ENCODE results near the gene EPHX1. TPM values are rescaled to one million over a fixed set of nuclear protein-coding genes. Genes with fewer than 3 reads are reported as not detected.
A peak's percentile ranks its signal among the peaks of the same experiment; 100 is the strongest.

The EPHX1 gene
- total and polyA plus RNA-seq, 12 donors, result 251 to 3,548 (median 1,658) TPM

GRCh38 chr1:225879521-225880221 is 69.7 kb downstream of the EPHX1 start:
- WGBS, 4 donors, result 74 to 84% (median 80%) methylated on average over 8 of the region's 8 CpGs
- intact Hi-C loops (cut with DNase I), result no loop called here
- Histone ChIP-seq H3K9me3 (replicated peaks in 1 of 3) (no peaks in the 10 kb centered on the region), H3K4me3 (no peak overlapping the region), H3K4me1 (replicated peaks in 1 of 2) (peaks cover 28 to 38% of the 10 kb centered on the region in 2 donors), H3K27ac (peak overlapping the region in 3 of 5 donors; percentile 26 to 93 (median 90)), H3K27me3 (no peaks in the 10 kb centered on the region), H3K36me3 (replicated peaks in 1 of 2) (peaks cover 0 to 5% of the 10 kb centered on the region in 2 donors)
- TF ChIP-seq POLR2A (IDR thresholded peaks at IDR 0.05) (no peak), CTCF (IDR thresholded peaks at IDR 0.05) (no peak)
- DNase-seq, result no peak

GRCh38 chr1:225880222-225880588 is 70.3 kb downstream of the EPHX1 start:
- H3K9me3 ChIP-seq (replicated peaks in 1 of 3), result no peaks in the 10 kb centered on the region
- no peaks in the 10 kb centered on the region for H3K27me3 ChIP-seq
- intact Hi-C loops (cut with DNase I), result no loop called here
- DNase-seq, result peak in 3 of 7 donors; percentile 41 to 46 (median 41)
- TF ChIP-seq CTCF (IDR thresholded peaks at IDR 0.05), result no peak
- TF ChIP-seq POLR2A (IDR thresholded peaks at IDR 0.05), result no peak
- H3K27ac ChIP-seq, result peak overlapping the region in 2 of 5 donors; percentile 90 to 93
- WGBS, 4 donors, result 83 to 93% (median 92%) methylated on average over 2 of the region's 2 CpGs; no CpG with 5 or more reads in 1 of the 4 donors
- no peak overlapping the region for H3K4me3 ChIP-seq
- H3K4me1 ChIP-seq (replicated peaks in 1 of 2), result peaks cover 28 to 38% of the 10 kb centered on the region in 2 donors
- H3K36me3 ChIP-seq (replicated peaks in 1 of 2), result no peaks in the 10 kb centered on the region

- Histone ChIP-seq H3K36me3 (replicated peaks in 1 of 2) (no peaks in the 10 kb centered on the region), H3K9me3 (replicated peaks in 1 of 3) (no peaks in the 10 kb centered on the region), H3K4me1 (replicated peaks in 1 of 2) (peaks cover 28 to 38% of the 10 kb centered on the region in 2 donors), H3K27me3 (no peaks in the 10 kb centered on the region), H3K27ac (peak overlapping the region in 3 of 5 donors; percentile 83 to 93 (median 90)), H3K4me3 (peak overlapping the region in 1 of 4 donors; percentile 80)
- WGBS, 4 donors, result 67 to 73% (median 72%) methylated on average over 5 of the region's 5 CpGs
- intact Hi-C loops (cut with DNase I), result no loop called here
- no peak for TF ChIP-seq CTCF (IDR thresholded peaks at IDR 0.05)
- no peak for TF ChIP-seq POLR2A (IDR thresholded peaks at IDR 0.05)
- no peak for DNase-seq
These were observed 70.7 kb downstream of the EPHX1 start for GRCh38 chr1:225880636-225881035.

GRCh38 chr1:225881081-225881958 is 71.4 kb downstream of the EPHX1 start:
- TF ChIP-seq CTCF (IDR thresholded peaks at IDR 0.05) (no peak), POLR2A (IDR thresholded peaks at IDR 0.05) (no peak)
- no peaks in the 10 kb centered on the region for H3K9me3 ChIP-seq (replicated peaks in 1 of 3)
- H3K4me1 ChIP-seq (replicated peaks in 1 of 2), result peaks cover 28 to 38% of the 10 kb centered on the region in 2 donors
- H3K27me3 ChIP-seq, result no peaks in the 10 kb centered on the region
- H3K27ac ChIP-seq, result peak overlapping the region; percentile 61 to 93 (median 90)
- DNase-seq, result peak; percentile 71 to 83 (median 81)
- peak overlapping the region; percentile 67 to 96 (median 88) for H3K4me3 ChIP-seq
- intact Hi-C loops (cut with DNase I), result no loop called here
- WGBS, 4 donors, result 10 to 16% (median 14%) methylated on average over 12 to 25 of the region's 25 CpGs
- no peaks in the 10 kb centered on the region for H3K36me3 ChIP-seq (replicated peaks in 1 of 2)

Measured in adrenal gland (tissue), 12 donors.